T-helper 1 cell (primary cell): Measurements from ENCODE around the gene ESF1.

Experiments used
- DNase-seq, 5 donors: peaks; one replicate each; pipeline ENCODE4 v3.0.0-alpha.2; 2012 to 2020

Gene ESF1

DNA sequence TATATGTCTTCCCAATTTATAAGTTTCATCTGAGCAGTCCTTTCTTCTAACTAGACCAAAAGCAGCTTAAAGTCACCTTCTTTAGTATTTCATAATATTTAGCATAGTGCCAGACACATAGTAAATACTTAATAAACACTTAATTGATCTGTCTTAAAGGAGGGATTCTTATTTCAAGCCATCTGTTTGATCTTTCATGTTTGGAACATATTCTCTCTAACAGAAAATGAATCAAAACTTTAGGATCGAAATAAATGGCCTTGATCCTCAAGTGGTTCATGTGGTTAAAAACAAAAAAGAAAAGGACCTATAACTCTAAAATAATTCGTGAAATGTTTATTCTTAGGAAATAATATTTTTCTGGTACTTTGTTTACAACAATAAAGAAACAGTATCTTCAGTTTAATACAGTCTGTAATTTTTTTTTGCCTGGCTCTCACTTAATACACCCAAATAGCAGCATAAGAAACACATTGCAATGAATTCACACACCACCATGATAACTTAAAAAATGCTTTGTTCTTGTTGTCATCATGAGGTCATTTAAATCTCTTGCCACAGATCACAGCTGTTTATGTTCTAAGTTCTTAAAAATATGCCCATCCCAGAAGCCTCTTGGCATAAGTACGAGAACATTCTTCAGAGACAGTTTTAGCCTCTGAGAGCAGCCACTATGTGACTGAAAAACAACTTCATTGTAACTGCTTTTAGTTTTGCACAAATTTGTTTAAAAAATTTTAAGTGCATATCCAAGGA is 48.1 kb downstream of the ESF1 start:
- no peak for DNase-seq

DNA sequence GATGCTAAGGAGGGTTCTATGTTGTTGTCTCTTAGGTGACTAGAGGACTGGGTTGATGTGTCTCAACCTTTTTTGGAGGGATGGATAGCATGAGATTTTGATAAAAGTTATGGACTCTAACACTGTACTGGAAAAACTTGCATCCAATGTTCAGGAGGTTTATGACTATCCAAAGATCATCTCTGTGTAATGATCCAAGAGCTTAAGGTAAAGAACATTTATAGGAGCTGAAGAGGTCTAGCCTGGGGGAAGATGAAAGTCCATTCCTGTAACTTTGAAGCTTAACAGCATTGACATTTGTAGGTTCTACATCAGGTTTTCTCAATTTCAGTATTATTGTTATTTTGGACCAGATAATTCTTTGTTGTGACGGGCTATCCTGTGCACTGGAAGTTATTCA is 48.9 kb downstream of the ESF1 start:
- no peak for DNase-seq

DNA sequence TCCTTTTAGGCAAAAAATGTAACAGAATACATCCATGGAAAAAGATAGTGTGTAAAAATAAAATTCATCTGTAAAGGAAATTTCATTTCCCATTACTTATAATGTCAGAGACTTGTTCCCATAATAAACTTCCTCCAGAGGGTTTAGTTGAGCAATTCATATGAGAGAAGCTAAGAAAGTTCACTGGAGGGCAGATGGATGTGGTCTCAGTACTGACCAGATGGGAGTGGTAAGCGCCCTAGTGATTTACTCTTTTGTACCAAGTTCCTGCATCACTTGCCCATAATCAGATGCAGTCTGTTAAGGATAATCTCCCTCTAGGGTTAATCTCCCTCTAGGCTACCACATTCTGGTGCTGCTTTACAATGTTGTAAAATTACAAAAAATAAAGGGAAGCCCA is 61.7 kb downstream of the ESF1 start:
- DNase-seq, result no peak

DNA sequence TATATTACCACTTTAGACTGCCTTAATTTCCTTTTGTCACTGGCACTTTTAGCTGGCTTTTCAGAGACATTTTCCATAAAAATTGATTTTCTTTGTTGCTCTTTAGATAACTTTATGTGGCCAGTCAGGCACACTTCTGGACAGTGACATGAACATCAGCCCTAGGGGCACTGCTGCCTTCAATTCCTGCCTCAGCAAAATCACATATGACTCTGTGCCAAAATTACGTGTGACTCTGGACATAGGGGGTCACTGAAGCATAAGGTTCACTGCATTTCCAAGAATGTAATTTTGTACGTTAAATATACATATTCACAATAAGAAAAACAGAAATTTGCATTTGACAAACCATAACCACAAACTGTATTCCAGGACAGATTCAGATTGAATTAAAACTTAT is 66.5 kb downstream of the ESF1 start:
- DNase-seq, result no peak

DNA sequence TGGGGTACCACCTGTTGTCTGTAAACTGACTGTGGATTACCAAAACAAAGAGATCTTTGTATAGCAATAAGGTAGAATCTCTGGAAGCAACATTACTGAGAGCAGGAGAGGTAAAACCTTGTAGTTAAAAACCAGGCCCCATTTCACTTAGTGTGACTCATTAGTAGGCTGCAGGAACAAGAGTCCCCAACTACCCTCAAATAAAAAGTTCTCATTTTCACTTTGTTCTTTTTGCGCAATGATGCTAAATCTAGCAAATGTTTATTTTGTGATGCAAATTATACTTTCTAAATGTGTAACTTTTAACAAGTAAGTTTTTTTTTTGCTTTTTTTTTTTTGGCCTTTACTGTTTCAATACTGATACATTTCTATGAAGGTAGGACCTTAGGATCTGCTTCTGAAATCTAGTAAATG is 67.1 kb downstream of the ESF1 start:
- DNase-seq, result no peak

DNA sequence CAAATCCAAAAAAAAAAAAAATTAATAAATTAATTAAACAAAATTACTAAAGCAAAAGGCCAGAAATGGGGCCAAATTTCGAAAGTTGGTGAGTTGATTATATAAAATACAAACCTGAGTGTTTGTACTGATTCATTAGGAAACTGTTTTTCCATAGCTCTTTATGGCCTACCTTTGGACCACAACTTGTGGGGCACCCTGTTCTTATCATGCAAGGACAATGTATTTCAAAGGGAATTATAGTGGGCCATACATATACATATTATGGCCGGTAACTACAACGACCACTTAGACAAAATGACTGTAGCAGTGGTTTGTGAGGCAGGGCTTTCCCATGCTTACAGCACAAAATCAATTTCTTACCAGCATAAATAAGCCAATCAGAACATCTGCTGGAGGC is 69.5 kb downstream of the ESF1 start:
- DNase-seq, result no peak

DNA sequence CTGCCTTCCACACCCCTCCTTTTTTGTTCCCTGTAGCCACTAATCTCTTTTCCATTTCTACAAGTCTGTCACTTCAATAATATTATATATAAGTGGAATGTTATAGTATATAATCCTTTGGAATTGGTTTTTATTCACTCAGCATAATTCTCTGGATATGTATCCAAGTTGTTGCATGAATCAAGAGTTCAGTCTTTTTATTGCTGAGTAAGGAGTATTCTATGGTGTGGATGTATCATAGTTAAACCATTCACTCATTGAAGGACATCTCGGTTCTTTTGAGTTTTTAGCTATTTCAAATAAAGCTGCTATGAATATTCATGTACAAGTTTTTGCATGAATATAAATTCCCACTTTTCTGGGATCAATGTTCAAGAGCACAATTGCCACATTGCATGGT is 76.5 kb downstream of the ESF1 start:
- DNase-seq, result no peak

DNA sequence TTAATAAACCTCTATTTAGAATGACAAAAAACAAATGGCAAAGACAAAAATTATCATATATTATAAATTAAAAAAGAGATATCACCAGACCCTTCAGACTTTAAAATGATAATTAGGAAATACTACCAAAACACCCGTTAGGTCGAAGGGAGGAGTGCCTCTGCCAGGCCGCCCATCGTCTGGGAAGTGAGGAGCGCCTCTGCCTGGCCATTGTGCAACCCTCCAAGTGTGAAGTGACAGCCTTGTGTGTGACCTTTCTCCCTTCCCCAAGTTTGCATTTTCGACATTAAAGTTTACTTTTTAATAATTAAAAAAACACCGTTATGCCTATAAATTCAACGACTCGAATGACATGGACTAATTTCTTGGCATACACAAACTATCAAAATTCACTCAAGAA is 81.5 kb downstream of the ESF1 start:
- no peak for DNase-seq

DNA sequence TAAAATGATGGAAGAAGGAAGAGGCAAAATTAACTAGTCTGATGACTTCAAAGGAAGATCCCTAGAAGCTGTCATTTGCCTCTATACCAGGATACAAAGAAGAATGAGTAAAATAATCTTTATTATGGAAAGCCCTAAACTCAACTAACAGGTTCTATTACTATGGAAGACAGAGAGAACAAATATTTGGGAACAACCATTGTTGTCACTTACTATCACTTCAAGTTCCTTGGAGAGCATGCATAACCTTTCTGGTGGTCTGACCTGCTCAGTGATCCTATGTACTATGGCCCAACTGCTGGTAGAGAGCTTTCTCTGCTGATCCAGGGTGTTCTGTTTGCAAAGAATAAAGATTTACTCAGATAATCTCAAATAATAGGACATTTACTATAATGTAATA is 83.2 kb downstream of the ESF1 start:
- no peak for DNase-seq

DNA sequence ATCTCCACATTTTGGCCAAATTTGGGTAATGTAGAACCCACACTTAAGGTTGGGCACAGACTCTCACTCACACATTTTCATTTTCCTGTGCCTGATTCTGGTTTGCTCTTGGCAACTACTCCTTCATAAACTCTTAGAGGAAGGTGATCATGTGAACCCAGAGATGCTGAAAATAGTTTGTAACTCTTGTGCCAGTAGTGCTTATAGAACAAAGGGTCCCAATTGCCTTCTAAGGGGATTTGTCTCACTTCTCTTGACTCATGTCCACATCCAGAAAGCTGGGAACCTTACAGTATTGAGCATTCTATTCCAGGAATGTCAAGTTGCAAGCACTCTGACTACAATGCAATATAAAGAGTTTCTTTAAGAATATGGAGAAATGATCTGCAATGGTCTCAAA is 84.0 kb downstream of the ESF1 start:
- no peak for DNase-seq

DNA sequence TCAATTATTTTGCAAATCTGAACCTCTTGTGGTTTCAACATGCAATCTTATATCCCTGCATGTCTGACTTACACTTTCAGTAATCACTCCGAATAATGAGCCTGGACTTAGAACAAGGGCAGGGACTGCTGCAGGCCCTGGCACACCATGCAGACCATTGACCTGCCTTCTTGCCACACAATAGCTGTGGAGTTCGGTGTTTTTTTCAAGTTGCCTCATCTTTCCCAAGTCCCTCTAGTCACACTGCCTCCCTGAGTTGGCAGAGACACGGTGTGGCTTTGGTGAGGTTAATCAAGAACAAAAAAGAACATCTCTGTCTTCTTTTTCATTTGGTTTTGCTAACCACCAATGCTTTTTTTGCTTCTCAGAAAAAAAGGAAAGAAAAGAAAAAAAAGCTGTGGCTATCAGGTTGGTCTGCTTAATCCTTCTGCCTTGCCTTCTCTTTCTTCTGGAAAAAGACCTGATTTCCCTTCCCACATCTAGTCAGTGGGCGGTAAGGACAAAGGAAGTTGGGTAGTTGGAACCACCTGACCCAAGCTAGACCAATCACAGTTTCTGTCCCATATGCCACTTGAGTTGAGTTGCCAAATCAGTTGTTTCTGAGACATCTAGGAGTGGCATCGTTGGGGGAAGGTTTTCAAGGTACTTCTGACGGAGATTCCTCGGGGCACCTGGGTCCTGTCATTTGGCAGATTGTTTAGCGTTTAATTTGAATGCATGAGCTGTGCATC is 90.1 kb downstream of the ESF1 start:
- no peak for DNase-seq

DNA sequence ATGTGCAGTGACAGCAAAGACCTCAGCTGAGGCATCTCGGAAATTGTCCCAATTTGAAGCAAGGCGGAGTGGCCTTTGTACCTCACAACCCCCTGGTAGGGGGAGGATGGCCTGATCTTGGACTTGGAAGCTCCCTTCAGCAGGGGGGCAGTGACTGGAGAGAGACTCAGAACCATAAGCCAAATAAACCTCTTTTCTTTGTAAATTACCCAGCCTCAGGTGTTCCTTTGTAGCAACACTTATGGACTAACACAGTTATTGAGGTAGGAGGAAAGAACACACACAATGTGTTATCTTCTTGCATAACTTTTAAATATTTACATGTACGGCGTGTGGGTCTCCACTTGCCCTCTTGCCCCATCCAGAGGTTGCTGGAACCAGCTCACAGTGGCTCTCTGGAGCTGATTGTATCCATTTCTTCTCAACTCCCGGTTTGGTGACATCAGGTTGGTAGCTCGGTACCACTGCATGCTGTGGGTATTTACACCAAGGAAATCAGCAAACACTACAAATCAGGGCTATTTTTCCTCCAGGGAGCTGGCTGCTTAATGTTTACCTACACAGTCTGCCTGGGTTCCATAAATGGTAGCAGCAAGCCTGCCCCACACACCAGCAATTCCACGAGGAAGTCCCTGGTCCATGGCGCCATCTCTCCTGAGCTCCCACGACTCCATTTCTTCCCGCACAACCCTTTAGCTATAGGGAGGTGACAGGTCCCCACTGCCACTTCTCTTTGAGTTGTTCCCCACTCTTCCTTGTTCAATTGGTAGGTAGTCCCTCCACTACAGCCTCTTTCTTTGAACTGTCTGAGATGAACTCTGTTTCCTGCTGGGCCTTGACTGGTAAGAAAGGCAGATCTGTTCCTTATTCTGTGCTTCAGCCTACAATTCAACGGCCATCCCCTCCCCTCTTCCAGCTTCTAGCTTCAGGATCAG is 91.7 kb downstream of the ESF1 start:
- DNase-seq, result no peak

DNA sequence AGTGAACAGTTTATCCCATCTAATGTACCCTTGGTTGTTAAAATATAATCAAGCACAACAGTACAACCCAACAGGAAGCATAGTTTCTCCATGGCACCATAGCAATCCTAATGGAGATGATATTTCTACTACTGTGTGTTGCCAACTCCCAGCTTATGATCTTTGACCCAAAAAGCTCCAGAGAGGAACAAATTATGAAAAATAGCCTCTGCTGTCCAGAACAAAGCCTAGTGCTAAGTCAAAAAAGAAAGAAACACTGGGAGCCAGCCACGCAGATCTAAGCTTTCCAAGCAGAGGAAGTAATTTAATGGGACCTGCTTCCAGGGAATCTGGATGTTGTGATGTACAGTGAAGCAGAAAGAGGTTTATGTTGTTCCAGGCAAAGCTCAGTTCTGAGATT is 93.8 kb downstream of the ESF1 start:
- DNase-seq, result no peak

DNA sequence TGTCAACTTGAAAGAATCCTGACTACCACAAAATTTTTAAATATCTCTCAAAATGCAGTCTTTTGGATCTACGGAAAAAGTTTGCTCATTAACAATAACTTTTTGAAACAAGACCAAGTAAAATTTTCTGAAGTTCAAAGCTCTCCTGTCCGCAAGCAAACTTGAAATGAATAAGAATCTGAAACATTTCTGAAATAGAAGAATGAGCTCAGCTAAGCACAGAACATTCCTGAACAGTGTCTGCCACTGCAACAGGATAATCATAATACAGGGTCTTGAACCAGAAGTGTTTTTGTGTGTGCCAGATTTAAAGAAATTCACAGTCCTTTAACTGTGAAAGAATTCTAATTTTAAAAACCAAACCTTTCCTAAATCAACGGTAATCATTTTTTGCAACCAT is 96.9 kb downstream of the ESF1 start:
- no peak for DNase-seq

DNA sequence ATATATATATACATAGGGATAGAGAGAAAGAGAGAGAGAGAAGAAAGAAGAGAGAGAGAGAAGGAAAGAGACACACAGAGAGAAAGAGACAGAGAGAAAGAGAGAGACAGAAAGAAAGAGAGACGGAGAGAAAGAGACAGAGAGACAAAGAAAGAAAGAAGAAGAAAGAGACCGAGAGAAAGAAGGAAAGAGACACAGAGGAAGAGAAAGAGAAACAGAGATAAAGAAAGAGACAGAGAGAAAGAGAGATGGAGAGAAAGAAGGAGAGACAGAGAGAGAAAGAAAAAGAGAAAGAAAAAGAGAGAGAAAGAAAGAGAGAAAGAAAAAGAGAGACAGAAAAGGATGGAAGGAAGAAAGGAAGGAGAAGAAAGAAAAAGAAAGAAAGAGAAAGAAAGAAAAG is 99.1 kb downstream of the ESF1 start:
- DNase-seq, result no peak

DNA sequence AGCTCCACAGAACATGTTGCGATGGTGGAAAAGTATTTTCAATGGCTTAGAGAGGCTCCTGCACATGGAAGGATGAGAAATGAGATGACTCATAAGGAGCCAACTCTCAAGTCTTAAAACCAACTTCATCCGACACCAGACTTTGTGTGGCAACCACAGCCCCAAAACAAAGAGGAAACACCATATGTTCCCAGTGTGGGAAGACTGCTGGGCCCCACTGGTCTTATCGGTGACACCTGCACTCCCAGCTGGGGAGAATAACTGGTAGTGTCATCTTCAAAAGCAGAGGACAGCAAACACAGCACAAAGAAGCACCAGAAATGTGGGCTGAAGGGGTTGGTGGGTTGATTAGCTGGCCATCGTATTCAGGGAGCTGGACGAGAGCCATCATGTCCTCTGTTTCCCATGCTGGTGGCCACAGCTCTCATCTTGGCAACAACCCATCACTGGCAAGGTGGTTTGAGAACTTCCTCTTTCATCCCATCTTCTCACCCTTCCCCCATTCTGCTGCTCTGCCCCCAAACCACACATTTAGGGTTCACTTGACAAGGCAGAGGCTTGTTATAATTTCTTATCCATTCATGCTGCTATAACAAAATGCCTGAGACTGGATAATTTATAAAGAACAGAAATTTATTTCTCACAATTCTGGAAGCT is 100.0 kb downstream of the ESF1 start:
- no peak for DNase-seq

DNA sequence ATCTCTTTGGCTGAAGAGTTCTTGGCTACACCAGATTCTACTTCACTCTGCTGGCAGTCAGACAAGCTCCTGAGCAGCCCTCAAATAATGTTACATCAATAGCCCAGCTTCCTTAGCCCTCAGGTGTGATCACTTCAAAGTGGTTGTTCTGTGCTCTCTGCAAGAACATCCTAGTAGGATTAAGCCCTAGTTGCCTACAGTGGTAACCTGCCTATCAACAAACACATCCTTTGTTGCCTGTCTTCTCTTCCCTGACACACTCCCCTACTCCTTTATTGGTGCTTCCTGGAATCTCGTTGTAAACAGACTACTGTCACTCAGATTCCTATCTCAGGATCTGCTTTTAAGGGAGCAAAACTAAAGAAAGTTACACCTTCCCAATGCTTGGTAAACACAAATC is 100.9 kb downstream of the ESF1 start:
- no peak for DNase-seq

DNA sequence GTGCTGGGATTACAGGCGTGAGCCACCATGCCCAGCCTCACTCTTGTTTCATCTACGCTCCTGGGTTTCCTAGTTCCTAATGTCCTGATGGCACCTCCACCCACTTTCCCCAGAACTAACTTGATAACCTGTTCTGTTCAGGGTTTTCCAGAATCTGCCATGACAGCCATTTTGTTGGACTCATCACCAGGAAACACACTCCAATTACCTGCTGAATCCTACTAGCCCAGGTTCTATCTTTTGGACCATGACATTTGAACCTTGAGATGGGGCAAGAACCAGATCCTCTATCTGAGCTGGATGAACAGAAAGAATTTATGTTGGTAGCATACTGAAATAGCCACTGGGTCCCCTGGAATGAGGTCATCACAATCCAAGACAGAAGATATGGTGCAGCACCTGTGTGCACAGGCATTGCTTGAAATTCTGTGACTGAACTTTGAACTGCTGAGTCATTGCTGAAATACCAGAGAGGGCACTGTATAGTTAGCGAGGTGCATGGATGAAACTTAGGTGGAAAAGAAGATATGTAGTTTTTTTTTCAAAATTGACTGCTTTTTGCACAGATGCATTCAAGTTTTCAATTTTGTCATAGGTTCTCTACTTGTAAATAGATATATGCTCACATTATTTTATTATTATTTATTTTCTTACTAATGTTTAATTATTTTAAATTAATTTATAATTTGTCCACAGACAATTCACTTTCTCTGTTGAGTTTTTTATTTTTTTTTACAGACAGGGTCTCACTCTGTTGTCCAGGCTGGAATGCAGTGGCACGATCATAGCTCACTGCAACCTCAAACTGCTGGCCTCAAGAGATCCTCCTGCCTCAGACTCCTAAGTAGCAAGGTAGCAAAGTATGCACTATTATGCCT is 103.2 kb downstream of the ESF1 start:
- peak in 1 of 5 donors; percentile 7 for DNase-seq

DNA sequence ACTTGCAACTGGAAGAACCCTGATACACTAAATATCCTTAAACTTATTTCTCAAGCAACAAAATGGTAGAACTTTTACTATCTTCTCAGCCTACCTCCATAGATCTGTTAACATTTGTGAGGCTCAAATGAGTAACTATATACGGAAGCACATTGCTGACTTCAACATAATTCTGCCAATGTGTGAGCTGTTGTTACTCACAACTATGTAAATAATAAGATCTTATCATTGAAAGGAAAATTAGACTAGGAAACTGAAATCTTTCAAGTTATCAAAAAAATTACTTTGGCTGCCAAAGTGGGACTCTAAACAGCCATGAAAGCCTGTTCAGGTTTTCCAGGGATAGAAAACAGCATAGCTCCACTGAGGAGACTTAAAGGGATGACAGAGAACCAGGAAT is 105.8 kb downstream of the ESF1 start:
- DNase-seq, result no peak

DNA sequence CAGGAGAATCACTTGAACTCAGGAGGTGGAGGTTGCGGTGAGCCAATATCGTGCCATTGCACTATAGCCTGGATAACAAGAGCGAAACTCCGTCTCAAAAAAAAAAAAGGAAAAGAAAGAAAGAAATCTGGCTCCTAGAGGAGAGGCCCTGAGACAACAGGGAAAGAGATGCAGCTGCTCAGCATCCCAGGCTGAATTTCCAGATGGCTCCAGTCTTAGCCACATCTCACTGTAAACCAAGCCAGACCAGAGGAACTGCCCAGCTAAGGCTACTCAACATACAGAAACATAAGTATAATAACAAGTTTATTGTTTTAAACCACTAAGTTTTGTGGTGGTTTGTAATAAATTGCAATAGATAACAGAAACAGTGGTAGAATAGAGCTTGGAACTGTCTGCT is 107.5 kb downstream of the ESF1 start:
- DNase-seq, result no peak

DNA sequence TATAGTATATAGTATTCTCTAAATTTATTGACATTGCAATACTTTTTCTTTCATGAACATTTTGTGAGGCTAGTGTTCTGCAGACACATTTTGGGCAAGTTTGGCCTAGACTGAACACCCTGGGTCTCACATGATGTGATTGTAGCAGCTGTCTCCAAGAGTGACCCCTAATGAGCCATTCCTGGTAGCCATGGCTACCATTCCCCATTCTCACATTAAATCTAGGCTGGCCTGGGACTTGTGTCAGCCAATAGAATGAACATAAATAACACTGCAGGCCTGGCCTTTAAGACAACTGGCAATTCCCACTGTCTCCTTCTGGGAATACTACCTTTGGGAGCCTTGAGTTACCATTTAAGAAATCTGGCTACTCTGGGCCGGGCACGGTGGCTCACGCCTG is 108.0 kb downstream of the ESF1 start:
- no peak for DNase-seq

DNA sequence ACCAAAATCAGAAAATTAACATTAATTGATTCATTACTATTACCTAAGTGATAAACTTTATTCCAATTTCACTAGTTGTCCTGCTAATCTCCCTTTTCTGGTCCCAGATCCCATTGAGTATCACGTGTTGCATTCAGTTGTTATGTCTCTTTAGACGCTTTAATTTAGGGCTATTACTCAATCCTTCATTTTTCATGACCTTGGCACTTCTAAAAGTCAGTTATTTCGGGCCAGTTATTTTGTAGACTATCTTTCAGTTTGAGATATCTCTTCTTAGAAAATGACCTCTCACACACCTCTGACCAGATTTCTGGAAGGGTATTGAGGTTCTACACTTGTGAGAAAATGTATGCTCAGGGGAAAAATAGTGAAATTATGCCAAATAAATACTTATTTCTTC is 112.0 kb downstream of the ESF1 start:
- no peak for DNase-seq
